PC-3 (cell line): ENCODE data around the gene TPD52L1. TPM values are rescaled to one million over a fixed set of nuclear protein-coding genes. Genes with fewer than 3 reads are reported as not detected.
A peak's percentile ranks its signal among the peaks of the same experiment; 100 is the strongest.

ENCODE experiments used
- ATAC-seq: fragments of 200-7000 bp; cut with Tn5 transposase; 2 replicates; pipeline ENCODE4 v1.9.1; 2020; ENCODE audit warnings: mild to moderate bottlenecking, moderate library complexity
- BruUV-seq: library from RNA; stranded (reverse); fragments of 400-500 nt; replicated peaks from 2 replicates; lab custom pipeline; 2021; lab: Mats Ljungman, UMichigan
- CTCF ChIA-PET: fragments of 300-600 bp; sonication (Branson Sonifier 250); formaldehyde crosslinking; loops from one replicate; lab custom pipeline; 2022; ENCODE audit warnings: antibody characterized with exemption; lab: Charles Lee
- POLR2A ChIA-PET: fragments of 300-600 bp; sonication (Branson Sonifier 250); formaldehyde crosslinking; loops from one replicate; lab custom pipeline; 2022; ENCODE audit warnings: antibody characterized with exemption; ENCODE audit not compliant: unreplicated experiment; lab: Charles Lee
- DNase-seq: peaks from one replicate; pipeline ENCODE4 v3.0.0-alpha.2; 2015
- H2AFZ ChIP-seq: fragments of 300-600 bp; sonication (generic); 2 replicates; pipeline ENCODE4 v1.6.0; 2016; ENCODE audit warnings: antibody characterized with exemption, low read length
- H3F3A ChIP-seq: fragments of 300-600 bp; sonication (generic); one replicate; pipeline ENCODE4 v1.6.0; 2017; ENCODE audit warnings: antibody characterized with exemption, low read length, control low read depth, mild to moderate bottlenecking; ENCODE audit not compliant: unreplicated experiment
- H3K27ac ChIP-seq: fragments of 300-600 bp; sonication (generic); 2 replicates; pipeline ENCODE4 v1.5.1; 2016; ENCODE audit warnings: mild to moderate bottlenecking, low read length
- H3K27me3 ChIP-seq: fragments of 300-600 bp; sonication (generic); 2 replicates; pipeline ENCODE4 v1.6.1; 2016; ENCODE audit warnings: low read length, mixed read lengths
- H3K36me3 ChIP-seq: fragments of 300-600 bp; sonication (generic); 2 replicates; pipeline ENCODE4 v1.6.1; 2016; ENCODE audit warnings: low read depth, mixed run types, low read length, mixed read lengths
- H3K4me1 ChIP-seq: fragments of 300-600 bp; sonication (generic); 2 replicates; pipeline ENCODE4 v1.5.1; 2016; ENCODE audit warnings: low read length; ENCODE audit not compliant: insufficient read depth
- H3K4me2 ChIP-seq: fragments of 300-600 bp; sonication (generic); 2 replicates; pipeline ENCODE4 v1.6.0; 2016; ENCODE audit warnings: low read length
- H3K4me3 ChIP-seq: fragments of 300-600 bp; sonication (generic); 2 replicates; pipeline ENCODE4 v1.5.1; 2016; ENCODE audit warnings: mild to moderate bottlenecking, low read length, mixed read lengths
- H3K79me2 ChIP-seq: fragments of 300-600 bp; sonication (generic); 2 replicates; pipeline ENCODE4 v1.6.1; 2017; ENCODE audit warnings: low read length, mixed read lengths
- H3K9ac ChIP-seq: fragments of 300-600 bp; sonication (generic); 2 replicates; pipeline ENCODE4 v1.6.0; 2016; ENCODE audit warnings: mild to moderate bottlenecking, low read length
- H3K9me2 ChIP-seq: fragments of 300-600 bp; sonication (generic); replicated peaks from 2 replicates; pipeline ENCODE4 v1.6.1; 2016; ENCODE audit warnings: mixed run types, low read length, mixed read lengths
- H3K9me3 ChIP-seq: fragments of 300-600 bp; sonication (generic); 2 replicates; pipeline ENCODE4 v1.6.1; 2016; ENCODE audit warnings: low read length, mixed read lengths
- H4K20me1 ChIP-seq: fragments of 300-600 bp; sonication (generic); 2 replicates; pipeline ENCODE4 v1.6.1; 2016; ENCODE audit warnings: low read length, mixed read lengths
- EZH2 ChIP-seq: fragments of 300-600 bp; sonication (generic); IDR thresholded peaks from one replicate; pipeline ENCODE4 v1.6.1; 2017; ENCODE audit warnings: antibody characterized with exemption, mild to moderate bottlenecking, low read length; ENCODE audit not compliant: unreplicated experiment
- EZH2phosphoT487 ChIP-seq: fragments of 300-600 bp; sonication (generic); IDR thresholded peaks from 2 replicates; pipeline ENCODE4 v1.6.1; 2018; ENCODE audit warnings: mild to moderate bottlenecking, antibody characterized with exemption, low read length, borderline replicate concordance
- intact Hi-C: fragments of 100-400 bp; cut with micrococcal nuclease; formaldehyde crosslinking; loops from 2 replicates; pipeline ENCODE4 v1.9.0; 2023
- total RNA-seq: library from RNA; depleted of rRNA; stranded (reverse); fragments of >200 nt; gene quantifications from 2 replicates; pipeline ENCODE4 v1.2.3, GENCODE V29; 2014
- TF ChIP-seq, protein P1 (sequence below): fragments of 300-600 bp; sonication (generic); conservative IDR thresholded peaks from 2 replicates; pipeline ENCODE4 v1.5.1; 2017; ENCODE audit warnings: antibody characterized with exemption, low read depth, mild to moderate bottlenecking, low read length

TPD52L1 gene
- total RNA-seq, 1 experiment from 2014 or later: 39.4 TPM

DNA sequence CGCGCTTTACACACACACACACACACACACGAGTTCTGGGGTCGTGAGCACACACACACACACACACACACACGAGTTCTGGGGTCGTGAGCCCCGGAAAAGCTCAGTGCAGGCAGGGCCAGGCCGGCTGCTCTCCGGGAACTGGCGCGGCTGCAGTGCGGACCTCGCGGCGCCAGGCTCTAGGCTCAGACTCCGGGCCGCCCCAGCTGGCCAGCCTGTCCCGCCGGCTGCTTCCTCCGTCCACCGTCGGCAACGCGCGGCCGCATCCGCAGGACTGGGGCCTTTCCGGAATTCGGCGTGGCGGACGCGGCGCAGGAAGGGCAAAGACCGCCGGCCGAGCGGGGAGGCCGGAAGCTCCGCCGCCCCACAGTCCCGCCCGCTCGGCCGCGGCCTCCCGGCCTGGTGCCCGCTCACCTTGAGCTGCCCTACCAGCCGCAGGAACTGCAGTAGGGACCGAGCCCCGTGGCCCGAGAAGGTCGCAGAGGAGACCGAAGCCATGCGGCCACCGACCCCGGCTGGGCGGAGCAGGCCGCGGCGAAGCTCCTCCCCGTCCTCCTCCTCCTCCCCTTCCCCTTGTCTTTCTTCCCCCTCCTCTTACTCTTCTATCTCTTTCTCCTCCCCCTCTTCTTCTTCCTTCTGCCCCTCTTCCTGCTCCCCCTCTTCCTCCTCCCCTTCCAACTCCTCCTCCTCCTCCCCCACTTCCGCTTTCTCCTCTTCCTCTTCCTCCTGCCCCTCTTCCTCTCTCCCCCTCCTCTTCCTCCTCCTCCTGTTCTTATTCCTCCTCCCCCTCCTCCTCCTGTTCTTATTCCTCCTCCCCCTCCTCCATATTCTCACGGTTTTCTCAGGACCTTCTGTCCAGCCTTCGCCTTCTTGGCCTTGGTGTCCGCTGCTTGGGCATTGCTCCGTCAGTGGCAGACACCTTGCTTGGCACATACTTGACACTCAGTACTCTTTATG is 148.1 kb downstream of the TPD52L1 start, which contains the start of gene HDDC2:
HDDC2 (minus strand) TSS at position 533 of the 957 bp plus-strand sequence; CDS start at position 498, 35 bp downstream.
- H3K4me2 ChIP-seq: peak within 1 kb of the TSS; percentile 93
- H2AFZ ChIP-seq: peak within 1 kb of the TSS; percentile 85
- peak; percentile 87 for ATAC-seq
- H4K20me1 ChIP-seq: no peaks in the 10 kb centered on the region
- ChIA-PET POLR2A (no interaction called here), CTCF (interaction anchor here (0.9 kb wide), 1 partner anchor 100 kb away, joined by 3 read pairs; no protein-coding TSS in a partner anchor)
- intact Hi-C loops: loop anchor here (1.0 to 5.0 kb wide), 2 partner anchors 99 to 148 kb away; partner anchors contain the start of gene TPD52L1
- peaks cover 8% of the 10 kb centered on the region for H3K4me1 ChIP-seq
- H3F3A ChIP-seq: no peaks in the 10 kb centered on the region
- peak within 1 kb of the TSS; percentile 43 for H3K27ac ChIP-seq
- BruUV-seq: no TSS peak
- H3K9ac ChIP-seq: peak within 1 kb of the TSS; percentile 92
- no peaks in the 10 kb centered on the region for H3K9me2 ChIP-seq
- peaks cover 7% of the 10 kb centered on the region; the same call in 1 of the 2 replicates for H3K36me3 ChIP-seq
- TF ChIP-seq EZH2 (no peak), EZH2phosphoT487 (no peak)
- TF ChIP-seq, protein P1, sequence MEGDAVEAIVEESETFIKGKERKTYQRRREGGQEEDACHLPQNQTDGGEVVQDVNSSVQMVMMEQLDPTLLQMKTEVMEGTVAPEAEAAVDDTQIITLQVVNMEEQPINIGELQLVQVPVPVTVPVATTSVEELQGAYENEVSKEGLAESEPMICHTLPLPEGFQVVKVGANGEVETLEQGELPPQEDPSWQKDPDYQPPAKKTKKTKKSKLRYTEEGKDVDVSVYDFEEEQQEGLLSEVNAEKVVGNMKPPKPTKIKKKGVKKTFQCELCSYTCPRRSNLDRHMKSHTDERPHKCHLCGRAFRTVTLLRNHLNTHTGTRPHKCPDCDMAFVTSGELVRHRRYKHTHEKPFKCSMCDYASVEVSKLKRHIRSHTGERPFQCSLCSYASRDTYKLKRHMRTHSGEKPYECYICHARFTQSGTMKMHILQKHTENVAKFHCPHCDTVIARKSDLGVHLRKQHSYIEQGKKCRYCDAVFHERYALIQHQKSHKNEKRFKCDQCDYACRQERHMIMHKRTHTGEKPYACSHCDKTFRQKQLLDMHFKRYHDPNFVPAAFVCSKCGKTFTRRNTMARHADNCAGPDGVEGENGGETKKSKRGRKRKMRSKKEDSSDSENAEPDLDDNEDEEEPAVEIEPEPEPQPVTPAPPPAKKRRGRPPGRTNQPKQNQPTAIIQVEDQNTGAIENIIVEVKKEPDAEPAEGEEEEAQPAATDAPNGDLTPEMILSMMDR: no peak
- H3K79me2 ChIP-seq: peaks cover 22% of the 10 kb centered on the region
- peak within 1 kb of the TSS; percentile 70 for H3K4me3 ChIP-seq
- no peaks in the 10 kb centered on the region for H3K27me3 ChIP-seq
- H3K9me3 ChIP-seq: no peaks in the 10 kb centered on the region
- DNase-seq: peak; percentile 55

DNA sequence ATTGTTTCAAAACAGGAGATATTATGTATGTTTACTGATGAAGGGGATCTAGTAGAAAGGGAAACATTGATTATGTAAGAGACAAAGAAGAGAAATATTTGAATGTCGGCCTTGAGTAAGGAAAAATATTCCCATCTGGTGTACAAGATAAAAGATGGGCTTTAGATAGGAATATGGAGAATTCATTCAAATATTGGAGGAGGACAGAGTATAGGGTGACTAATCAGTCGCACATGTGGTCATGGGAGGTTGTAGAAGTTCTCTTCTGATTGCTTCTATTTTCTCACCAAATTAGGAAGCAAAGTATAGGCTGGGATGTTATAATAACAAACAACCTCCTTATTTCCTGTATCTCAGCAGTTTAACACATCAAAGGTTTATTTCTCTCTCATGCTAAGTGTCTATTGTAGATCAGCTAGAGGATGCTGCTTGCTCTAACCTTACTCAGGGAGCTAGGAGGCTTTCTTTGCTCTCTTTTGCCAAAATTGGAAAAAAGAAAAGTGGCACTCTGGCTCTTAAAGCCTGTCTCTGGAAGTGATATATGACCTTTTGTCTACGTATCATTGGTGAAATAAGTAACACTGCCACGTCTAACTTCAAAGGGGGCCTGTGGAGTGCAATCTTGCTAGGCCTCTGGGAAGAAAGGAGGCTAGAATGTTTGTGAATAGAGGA is 149.4 kb downstream of the TPD52L1 start:
- peaks cover 7% of the 10 kb centered on the region; the same call in 1 of the 2 replicates for H3K36me3 ChIP-seq
- H3K27me3 ChIP-seq: no peaks in the 10 kb centered on the region
- CTCF ChIA-PET: no interaction called here
- no peak overlapping the region for H3K9ac ChIP-seq
- H3F3A ChIP-seq: no peaks in the 10 kb centered on the region
- H3K4me3 ChIP-seq: no peak overlapping the region
- H3K9me3 ChIP-seq: no peaks in the 10 kb centered on the region
- peaks cover 22% of the 10 kb centered on the region for H3K79me2 ChIP-seq
- POLR2A ChIA-PET: no interaction called here
- no peak for DNase-seq
- TF ChIP-seq EZH2 (no peak), EZH2phosphoT487 (no peak)
- TF ChIP-seq, protein P1: no peak
- no TSS peak for BruUV-seq
- peaks cover 8% of the 10 kb centered on the region for H3K4me1 ChIP-seq
- no peak overlapping the region for H3K27ac ChIP-seq
- intact Hi-C loops: loop anchor here (5.0 kb wide), 1 partner anchor 101 kb away; no protein-coding TSS in a partner anchor
- H2AFZ ChIP-seq: no peak overlapping the region
- ATAC-seq: no peak
- H4K20me1 ChIP-seq: no peaks in the 10 kb centered on the region
- no peak overlapping the region for H3K4me2 ChIP-seq
- no peaks in the 10 kb centered on the region for H3K9me2 ChIP-seq
